AG09319 (cell line): ENCODE measurements around the gene SLC18A2.
A peak's percentile ranks its signal among the peaks of the same experiment; 100 is the strongest.

ENCODE experiments used
- DNase-seq: peaks from one replicate; pipeline ENCODE4 v3.0.0-alpha.2; 2010; ENCODE audit warnings: low read depth; ENCODE audit errors: extremely low read depth
- TF ChIP-seq, protein P1 (sequence below): IDR thresholded peaks from 2 replicates; pipeline ENCODE4 v1.5.1; 2011; ENCODE audit warnings: low read depth, mild to moderate bottlenecking, inconsistent platforms, low read length, moderate library complexity

SLC18A2 gene

GRCh38 chr10:117239051-117239450 lies 1.9 kb upstream of the SLC18A2 start:
- TF ChIP-seq, protein P1, sequence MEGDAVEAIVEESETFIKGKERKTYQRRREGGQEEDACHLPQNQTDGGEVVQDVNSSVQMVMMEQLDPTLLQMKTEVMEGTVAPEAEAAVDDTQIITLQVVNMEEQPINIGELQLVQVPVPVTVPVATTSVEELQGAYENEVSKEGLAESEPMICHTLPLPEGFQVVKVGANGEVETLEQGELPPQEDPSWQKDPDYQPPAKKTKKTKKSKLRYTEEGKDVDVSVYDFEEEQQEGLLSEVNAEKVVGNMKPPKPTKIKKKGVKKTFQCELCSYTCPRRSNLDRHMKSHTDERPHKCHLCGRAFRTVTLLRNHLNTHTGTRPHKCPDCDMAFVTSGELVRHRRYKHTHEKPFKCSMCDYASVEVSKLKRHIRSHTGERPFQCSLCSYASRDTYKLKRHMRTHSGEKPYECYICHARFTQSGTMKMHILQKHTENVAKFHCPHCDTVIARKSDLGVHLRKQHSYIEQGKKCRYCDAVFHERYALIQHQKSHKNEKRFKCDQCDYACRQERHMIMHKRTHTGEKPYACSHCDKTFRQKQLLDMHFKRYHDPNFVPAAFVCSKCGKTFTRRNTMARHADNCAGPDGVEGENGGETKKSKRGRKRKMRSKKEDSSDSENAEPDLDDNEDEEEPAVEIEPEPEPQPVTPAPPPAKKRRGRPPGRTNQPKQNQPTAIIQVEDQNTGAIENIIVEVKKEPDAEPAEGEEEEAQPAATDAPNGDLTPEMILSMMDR = no peak
- DNase-seq = no peak

DNA sequence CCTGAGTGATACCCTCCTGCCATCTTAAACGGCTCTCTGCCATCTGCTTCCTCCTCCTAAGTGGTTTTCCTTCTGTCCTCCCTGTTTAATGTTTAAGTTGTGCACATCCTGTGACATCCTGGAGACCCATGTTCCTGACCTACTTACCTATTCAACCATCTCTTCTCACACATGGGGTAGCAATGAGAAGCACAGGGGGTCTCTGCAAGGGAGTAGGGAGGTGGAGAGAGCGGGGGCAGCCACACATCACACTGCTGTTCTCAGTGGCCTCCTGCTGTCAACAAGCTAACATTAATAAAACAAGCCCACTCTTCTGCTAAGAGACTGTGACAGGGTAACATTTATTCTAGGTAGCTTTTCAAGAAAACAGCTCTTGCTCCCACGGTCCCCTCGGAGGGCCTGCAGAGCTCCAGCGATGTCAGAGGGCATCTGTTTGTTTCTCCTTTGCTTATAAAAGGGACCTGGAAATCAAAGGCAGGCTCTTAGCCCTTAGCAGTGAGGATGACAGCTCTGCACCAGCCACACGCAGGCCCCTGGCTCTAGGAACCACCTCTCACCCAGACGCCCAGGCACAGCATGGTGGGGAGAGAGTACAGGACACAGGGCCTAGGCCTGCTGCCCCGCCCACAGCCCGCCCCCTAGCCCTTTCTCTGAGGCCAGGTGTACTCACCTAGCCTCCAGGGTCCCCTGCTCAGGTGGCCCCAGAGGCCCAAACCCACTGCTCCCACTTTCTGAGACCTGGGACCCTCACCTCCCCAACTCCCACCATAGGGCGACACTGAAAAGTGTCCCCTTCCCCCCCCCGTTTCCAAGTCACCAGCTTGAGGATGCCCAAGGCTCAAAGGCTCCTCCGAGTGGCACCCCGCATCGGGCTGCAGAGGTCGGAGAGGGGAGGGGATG lies 943 bp upstream of the SLC18A2 start:
- no peak for DNase-seq

DNA sequence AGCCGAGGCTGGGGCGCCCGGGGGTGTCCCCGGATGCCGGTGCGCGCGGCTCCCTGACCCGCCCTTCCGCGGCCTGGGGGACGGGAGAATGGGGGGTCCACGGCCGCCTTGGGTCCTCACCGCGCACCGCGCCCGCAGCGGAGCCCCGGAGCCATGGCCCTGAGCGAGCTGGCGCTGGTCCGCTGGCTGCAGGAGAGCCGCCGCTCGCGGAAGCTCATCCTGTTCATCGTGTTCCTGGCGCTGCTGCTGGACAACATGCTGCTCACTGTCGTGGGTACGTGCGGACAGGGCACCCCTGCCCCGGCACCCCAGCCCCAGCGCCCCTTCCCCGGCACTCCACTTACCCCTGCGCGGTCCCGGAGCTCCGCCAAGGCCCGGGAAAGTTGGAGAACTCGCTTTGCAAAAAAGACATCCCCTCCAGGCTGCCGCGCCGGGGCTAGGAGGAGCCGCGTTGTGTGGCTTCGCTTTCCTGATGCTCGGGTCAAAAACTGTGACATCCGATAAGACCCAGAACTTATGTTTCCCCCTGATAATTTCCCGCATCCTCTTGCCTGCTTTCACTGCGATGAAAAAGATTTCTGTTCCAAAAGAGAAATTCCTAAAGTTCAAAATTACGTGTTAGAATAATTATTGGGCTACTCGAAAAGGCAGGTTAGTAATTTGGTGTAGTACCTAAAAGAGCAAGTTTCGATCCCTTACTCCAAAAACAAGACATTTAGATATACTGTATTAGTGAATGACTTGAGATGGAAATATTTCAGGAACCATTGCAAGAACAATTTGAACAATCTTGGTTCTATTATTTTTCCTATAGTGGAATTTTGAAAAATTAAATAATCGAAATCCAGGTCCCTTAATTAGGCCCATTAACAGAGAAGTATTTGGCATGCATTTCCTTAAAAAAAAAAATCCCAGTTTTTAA lies 888 bp downstream of the SLC18A2 start:
- no peak for DNase-seq
- TF ChIP-seq, protein P1 = no peak

More for the DNA sequence above, 943 bp upstream of the SLC18A2 start:
- TF ChIP-seq, protein P1 = no peak

DNA sequence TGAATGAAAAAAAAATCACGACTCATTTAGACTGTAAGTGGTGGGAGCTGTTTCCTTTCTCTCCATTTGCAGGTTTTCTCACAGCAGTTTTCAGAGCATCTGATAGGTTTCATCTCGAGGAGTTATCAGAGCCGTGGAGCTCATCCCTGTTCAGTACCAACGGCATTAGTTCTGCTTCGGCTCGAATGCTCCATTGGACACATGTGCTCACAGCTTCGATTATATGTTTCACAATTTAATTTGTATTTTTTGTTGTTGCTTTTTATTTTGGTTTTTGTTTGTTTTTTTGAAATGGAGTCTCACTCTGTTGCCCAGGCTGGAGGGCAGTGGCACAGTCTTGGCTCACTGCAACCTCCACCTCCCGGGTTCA lies 1.5 kb downstream of the SLC18A2 start:
- TF ChIP-seq, protein P1 = no peak
- no peak for DNase-seq

DNA sequence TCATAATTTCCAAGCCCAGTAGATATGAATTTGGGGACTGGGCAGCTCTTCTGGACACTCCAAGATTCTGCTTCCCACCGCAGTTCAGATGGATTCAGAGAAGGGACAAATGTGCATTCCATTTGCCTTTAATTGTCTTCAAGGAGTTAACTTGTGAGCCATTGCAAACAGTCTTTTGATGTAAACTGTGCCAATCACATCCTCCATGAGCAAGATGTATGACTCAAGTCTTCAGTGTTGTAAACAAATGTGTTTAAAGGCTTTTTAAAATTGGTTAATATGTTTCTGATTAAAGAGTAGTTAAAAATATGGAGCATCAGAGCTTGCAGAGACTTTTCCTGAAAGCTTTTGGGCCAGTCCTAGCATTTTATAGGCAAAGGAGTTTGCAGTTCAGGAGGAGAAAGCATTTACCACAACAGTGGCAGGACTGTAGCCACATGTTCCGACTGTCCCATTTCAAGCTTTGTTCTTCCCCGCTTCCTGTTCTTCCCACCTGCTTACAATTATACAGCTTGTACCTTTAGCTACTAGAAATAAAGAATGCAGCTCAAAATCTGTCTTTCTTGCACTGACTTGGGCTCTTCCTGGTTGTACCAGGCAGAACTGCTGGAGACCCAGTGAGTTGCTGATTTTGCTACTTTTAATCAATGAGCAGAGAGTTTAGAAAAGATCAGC lies 6.2 kb downstream of the SLC18A2 start:
- TF ChIP-seq, protein P1 = no peak
- DNase-seq = peak; percentile 25

GRCh38 chr10:117248750-117249465 lies 8.0 kb downstream of the SLC18A2 start:
- DNase-seq = no peak
- TF ChIP-seq, protein P1 = no peak
